NCI-H82 (cell line): Measurements from ENCODE around the gene ADH1A.
"Not testable (repeated sequence)": the region's sequence is repeated elsewhere in the genome, so short reads cannot be mapped to it uniquely, and the experiment has no call there.

Experiments
- DNase-seq: peaks from one replicate; lab custom pipeline; 2025; lab: John Stamatoyannopoulos, UW

Gene ADH1A

DNA sequence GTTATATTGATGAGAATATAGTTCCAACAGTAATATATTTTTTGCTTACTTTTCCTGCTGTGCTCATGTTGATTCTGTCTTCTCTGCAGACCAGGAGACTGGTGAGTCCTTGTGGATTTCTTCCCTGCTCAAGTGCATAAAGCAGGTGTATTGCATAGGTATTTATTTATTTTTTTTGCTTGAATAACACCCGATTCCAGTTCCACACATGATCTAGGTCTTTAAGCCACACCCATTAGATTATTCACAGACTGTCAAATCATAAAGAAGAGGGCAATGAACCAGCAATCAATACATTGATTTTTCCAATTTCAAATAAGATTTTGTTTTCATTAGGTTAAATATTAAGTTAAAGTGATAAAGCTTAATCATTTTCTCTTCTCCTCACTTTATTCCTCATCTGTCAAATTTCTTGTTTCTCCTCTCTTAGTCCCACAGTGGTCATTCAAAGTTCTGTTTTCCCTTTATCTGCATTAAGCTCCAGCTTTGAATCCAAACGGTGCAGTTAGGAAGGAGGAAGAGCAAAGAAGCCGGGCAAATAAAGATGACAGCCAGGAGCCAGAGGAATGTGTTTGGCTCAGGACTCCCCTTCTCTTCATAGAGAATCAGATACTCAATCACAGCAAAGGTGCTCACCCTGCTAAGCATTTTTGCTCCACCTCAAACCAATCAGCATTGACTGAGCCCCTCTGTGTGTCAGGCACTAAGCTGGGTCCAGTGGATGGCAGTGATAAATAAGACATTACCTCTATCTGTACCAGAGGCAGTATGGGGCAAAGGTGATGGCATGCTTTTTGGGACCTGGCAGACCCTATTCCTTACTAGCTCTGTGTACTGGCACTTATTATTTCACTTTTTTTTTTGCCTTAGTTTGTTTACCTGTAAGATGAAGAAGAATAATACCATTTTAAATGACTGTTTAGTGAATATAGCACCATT is at the start of gene ADH1A:
Gene ADH1A (minus strand): TSS at position 138 of the 939 bp plus-strand sequence. CDS start 71 bp downstream, at position 67.
- DNase-seq, result no peak

DNA sequence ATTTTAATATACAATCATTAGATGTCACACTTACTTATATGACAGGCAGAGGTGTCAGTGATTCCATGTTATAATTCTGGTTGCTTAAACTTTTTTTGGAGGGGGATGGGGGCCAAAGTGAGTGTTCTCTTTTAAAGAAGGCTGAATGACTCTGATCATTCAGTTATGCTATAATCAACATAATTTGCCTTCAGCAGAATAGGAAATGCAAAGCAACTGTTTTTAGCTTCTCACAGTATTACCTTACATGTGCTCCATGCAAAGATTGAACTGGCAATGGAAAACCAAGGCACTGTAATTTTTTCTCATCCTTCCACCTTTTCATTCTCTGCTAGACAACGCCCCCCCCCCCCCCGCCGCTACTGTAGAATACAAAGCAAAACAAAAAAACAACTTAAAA is 48.4 kb upstream of the ADH1A start:
- no peak for DNase-seq

DNA sequence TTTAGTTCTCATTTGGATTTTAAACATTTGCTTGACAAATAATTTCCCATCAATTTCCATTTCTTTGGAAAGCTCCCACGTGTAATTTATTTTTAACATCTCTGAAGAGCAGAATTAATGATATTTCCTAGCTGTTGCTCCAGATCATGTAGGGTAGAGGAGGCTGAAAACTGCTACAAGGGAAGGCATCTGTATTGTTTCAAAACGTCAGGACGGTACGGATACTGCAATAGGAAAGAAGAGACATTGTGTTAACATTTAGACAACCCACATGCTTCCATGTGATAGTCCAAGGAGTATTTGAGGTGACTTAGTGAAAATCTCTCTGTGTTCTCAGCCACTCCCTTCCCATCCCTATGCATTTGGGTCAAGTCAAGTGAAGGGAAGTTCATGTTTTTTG is 45.8 kb upstream of the ADH1A start:
- DNase-seq, result no peak

DNA sequence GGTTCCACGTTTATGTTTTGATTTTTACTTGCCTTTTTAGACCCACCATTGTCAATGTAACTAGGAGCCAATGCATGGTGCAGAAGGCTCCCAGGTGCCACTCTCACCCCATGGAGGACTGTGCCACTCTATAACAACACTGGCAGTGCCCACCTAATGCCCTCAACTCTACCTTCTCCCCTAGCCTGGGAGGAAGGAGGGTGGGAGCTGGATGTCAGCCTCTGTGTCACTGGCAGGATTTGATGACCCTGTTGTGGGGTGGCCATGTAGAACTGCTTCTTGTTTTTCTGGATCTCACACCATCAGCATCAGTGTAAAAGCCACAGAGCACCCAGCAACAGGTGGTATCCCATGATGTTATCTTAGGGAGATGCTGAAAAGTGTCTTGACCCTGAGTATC is 44.1 kb upstream of the ADH1A start:
- no peak for DNase-seq

DNA sequence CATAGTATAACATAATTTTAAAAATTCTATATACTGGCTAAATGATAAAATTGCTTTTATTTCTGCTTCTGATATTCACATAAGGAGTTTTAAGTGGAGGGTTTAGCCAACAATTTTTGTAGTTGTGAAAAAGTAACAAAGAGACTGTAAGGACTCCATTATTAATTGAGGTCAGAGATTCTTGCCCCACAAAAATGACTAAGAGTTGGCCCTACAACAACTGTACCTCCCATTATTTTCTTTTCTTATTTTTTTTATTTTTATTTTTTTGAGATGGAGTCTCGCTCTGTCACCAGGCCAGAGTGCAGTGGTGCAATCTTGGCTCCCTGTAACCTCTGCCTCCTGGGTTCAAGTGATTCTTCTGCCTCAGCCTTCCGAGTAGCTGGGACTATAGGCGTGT is 39.9 kb upstream of the ADH1A start:
- no peak for DNase-seq

DNA sequence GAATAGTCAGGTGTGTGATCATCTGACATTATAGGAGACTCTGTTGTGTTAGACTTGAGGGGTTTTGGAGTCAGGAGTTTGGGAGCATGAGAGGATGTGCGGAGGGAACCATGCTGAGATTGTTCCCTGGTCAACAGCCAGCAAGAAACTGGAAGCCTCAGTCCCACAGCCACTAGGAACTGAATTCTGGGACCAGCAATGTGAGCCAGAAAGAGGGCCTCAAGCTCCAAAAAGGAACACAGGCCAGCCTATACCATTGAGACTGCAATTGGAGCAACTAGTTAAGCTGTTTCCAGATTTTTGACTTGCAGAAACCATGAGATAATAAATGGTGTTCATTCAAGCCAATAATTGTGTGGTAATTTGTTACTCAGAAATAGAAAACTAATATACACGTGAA is 39.1 kb upstream of the ADH1A start:
- DNase-seq, result no peak

DNA sequence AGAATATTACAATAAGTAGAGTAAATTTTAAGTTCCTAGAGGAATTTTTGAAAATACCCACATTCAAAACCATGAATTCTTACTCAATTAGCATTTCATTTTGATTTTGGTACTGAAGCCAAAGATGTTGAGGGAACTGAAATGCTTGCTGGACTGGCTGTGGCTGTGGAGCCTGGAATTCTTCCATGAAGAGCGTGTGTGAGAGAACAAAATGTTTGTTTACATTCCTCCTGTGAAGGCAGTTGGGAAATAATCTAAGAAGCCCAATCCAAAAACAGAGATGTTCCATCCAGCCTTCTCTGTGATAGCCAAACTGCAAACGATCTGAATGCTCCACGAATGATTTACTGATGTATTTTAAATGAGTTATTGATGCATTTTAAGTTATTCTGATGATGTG is 34.2 kb upstream of the ADH1A start:
- no peak for DNase-seq

DNA sequence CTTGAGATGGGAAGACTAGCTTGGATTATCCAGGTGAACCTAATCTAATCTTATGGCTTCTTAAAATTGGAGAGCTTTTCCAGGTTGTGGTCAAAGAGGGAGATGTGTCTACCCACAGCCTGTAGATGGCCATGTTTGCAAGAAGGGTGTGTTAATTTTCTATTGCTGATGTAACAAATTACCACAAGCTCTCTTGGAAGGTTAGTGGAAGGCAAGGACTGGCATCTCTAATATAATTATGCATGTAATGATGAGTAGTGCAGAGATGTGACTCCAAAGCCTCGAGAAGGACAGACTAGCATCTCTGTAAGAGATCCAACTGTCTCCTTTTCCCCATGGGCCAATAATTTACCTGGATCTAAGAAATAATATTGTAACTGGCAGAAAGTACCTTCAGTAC is 33.6 kb upstream of the ADH1A start:
- no peak for DNase-seq

DNA sequence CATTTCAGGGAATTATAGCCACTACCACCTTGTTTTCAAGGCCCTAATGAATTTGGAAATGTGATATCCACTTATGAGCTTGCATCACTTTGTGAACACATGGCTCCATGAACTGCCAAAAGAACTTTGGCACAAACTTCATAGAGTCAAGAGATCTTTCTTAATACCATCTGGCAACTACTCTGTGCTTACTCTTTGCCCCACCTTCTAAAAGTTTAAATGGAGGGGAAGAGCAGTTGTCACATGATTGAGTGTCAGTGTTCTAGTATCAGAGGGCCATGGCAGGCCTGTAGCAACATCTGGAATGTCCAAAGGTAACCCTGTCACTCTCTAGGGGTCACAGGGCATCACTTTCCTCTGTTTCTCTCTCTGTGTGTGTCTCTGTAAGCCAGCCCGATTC is 33.0 kb upstream of the ADH1A start:
- no peak for DNase-seq

DNA sequence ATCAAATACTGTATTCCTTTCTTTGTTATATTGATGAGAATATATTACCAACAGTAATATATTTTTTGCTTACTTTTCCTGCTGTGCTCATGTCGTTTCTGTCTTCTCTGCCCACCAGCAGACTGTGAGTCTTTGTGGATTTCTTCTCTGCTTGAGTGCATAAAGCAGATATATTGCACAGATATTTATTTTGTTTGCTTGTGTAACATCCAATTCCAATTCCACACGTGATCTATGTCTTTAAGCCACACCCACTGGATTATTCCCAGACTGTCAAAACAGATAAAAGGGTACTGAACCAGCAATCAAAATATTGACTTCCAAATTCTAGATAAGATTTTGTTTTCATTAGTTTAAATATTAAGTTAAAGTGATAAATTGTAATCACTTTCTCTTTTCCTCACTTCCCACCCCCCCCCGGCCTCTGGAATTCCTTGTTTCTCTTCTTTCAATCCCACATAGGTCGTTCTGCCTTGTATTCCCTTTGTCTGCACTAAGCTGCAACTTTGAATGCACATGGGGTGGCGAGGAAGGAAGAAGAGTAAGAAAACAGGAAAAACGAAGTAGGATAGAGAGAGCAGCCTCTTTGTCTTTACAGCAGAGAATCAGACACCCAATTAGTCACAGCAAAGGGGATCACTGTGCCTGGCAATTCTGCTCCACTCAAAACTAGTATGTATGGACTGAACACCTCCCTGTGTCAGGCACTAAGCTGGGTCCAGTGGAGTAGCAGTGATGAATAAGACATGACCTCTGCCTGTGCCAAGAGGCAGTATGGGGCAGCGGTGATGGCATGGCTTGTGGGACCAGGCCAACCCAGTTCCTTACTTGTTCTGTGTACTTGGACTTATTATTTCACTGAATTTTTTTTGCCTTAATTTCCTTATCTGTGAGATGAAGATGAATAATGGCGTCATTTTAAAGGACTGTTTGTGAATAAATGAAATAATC is 30.7 kb upstream of the ADH1A start, which contains the start of gene ADH1B:
Gene ADH1B (minus strand): TSS at position 161 of the 951 bp plus-strand sequence. CDS start 70 bp downstream, at position 91.
- no peak for DNase-seq

DNA sequence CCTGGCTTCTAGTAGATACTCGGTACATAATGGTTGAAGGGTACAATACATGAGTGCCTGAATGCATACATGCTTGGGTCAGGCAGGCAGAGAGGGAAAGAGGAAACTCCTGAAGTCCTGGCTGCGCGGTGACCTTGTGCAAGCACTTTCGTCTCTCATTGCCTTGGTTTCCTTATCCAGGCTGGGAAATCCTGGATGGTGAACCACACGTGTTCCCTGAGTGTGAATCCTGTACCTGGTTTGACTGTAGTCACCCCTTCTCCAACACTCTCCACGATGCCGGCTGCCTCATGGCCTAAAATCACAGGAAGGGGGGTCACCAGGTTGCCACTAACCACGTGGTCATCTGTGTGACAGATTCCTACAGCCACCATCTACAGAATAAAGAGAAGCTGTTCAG is 27.0 kb upstream of the ADH1A start:
- DNase-seq, result not testable (repeated sequence)

DNA sequence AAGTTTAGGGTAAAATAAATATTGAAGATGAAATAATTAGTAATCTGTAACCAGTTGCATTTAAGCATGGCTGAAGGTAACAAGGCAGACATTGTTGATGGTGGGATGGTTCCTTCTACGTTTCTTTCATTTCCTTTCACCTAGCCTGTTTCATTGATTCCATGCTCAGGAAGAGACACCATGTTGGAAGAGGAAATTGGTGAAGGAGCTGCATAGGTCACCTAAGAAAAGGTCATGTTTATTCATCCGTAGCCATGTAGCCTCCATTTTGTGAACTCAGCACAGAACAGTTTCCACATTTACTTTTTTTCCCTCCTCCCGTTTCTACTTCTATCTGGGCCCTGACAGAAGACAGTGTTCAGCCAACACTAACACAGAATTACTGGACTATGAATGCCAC is 26.6 kb upstream of the ADH1A start:
- no peak for DNase-seq

DNA sequence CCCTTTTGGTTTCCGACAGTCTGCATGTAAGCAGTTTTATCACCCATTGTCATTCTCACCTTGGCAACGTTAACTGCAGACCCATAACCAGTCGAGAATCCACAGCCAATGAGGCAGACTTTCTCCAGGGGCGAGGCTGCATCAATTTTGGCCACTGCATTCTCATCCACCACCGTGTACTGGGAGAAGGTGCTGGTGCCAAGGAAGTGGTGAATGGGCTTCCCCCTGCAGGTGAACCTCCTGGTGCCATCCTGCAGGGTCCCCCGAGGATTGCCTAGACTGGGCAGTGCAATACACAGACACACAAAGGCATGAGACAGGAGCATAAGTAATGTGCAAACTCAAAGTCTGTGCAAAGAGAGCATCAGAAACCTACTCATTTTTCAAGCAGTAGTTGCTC is 25.1 kb upstream of the ADH1A start:
- DNase-seq, result no peak

DNA sequence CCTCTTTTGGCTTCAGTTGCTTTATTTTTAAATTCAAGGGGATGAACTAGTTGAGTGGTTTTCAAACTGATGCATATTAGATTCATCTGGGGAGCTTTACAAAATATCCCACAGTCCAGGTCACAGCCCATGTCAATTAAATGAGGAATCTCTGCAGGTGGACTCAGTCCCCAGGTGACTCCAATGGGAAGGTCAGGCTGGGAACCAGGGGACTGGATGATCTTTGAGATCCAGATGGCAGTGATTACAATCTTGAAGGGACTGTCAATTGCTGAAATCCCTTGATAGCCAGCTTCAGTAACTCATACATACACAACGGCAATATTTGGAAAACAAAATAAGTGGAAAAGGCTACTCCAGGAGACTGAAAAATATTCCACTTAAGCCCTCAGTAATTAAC is 23.4 kb upstream of the ADH1A start:
- DNase-seq, result no peak

DNA sequence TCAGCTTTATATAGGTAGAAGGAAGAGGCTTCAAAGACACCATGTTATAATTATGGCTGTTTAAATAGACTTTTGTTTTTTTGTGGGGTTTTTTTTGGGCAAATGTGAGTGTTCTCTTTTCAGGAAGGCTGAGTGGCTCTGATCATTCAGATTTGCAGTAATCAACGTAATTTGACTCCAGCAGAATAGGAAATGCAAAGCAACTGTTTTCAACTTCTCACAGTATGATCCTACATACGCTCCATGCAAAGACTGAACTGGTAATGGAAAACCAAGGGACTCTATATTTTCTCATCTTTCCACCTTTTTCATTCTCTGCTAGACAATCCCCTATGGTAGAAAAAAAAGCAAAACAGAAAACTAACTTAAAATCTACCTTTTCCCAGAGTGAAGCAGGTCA is 19.6 kb upstream of the ADH1A start:
- DNase-seq, result no peak

DNA sequence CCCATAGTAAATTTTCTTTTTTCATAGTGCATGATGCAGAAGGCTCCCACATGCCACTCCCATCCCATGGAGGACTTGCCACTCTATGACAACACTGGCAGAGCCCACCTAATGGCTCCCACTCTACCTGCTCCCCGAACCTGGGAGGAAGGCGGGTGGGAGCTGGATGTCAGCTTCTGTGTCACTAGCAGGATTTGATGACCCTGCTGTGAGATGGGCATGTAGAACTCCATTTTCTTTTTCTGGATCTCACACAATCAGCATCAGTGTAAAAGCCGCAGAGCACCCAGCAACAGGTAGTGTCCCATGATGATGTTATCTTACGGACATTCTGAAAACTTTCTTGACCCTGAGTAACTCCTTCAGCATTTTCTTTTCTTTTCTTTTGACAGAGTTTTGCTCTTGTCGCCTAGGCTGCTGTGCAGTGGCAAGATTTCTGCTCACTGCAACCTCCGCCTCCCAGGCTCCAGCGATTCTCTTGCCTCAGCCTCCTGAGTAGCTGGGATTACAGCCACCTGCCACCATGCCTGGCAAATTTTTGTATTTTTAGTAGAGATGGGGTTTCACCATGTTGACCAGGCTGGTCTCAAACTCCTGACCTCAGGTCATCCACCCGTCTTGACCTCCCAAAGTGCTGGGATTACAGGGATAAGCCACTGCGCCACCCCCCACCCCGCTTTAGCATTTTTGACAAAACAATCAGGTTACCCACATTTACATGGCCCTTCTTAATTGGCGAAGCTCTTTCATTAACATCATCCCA is 15.0 kb upstream of the ADH1A start:
- DNase-seq, result peak; percentile 31

DNA sequence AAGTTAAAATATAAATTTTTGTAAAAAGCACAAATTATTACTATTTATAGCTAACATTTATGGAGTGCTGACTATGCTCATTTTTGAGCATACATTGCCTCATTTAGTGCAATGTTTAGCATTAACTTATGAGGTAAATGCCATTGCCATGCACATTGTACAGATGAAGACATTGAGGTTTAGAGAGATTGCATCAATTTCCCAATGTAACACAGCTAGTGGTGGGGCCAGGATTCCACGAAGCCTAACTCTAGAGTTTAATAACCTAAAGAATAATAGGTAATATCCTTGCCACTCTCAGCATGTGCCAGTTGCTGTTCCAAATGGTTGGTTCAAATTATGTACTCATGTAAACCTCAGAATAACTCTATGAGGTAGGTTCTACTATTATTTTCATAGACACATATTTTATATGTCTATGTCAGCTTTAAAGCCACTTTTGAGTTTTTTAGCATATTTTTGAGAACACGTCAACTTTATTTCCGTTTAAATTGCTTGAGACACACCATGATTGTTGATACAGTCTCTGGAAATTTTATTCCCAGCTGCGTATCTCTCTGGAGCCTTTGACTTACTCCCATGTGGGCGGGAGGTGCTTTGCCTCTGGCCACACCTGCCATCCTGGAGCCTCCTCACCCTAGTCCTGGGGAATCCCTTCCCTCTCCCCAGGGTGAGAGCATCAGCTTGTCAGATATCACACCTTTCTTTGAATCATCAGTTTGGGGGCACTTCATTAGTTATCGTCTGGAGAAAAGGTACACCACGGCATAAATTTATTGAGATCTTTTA is 10.8 kb upstream of the ADH1A start:
- no peak for DNase-seq

DNA sequence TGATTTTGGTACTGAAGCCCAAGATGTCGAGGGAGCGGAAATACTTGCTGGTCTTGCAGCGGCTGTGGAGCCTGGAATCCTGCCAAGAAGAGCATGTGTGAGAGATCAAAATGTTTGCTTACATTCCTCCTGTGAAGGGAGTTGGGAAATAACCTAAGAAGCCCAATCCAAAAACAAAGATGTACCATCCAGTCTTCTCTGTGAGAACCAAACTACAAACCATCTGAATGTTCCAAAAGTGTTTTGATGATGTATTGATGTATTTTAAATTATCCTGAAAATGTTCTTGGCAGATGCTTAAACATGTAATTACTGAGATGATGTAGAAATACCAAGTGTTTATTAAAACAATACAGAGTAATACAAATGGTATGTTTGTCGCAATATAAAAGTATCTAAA is 10.1 kb upstream of the ADH1A start:
- DNase-seq, result peak; percentile 81

DNA sequence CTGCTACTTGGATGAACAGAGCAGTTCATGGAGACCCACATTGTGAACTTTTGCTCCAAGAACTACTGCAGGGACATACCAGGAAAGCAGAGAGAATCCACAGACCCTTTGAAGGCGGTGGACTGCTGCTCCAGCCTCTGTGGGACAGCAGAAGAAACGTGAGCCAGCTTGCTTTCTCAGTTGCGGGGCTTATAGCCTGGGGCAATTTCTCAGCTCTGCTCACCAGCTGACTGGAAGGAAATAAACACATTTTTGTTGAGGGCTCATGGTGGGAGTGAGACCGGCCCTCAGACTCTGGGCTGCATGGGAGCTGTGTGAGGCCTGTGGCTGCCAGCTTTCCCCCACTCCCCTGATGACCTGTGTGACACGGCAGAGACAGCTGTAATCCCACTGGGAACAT is 2.6 kb upstream of the ADH1A start:
- no peak for DNase-seq

DNA sequence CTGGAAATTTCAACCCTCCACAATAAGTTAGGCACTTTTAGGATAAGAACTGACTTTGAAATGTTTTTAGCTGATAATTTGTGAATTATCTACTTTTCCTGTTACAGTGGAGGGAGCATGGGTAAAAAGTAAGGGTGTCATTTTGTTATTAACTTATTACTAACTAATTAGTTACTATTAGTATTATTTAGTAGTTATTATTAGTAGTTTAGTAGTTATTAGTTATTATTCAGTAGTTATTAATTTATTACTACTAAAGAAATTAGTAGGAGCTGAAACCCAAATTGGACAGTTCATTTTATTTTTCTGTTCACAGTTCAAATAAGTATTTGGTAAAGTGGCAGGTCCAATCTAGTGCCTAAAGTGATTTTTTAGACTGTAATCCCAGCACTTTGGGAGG is 5.4 kb downstream of the ADH1A start:
- DNase-seq, result no peak

DNA sequence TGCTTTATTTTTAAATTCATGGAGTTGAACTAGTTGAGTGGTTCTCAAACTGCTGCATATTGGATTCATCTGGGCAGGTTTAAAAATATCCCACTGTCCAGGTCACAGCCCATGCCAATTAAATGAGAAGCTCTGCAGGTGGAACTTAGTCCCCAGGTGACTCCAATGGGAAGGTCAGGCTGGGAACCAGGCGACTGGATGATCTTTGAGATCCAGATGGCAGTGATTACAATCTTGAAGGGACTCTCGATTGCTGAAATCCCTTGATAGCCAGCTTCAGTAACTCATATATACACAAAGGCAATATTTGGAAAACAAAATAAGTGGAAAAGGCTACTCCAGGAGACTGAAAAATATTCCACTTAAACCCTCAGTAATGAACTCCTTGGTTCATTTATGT is 8.1 kb downstream of the ADH1A start:
- DNase-seq, result peak; percentile 5
